RWPE2 (cell line): ENCODE measurements around the gene SAP25.
"Not testable (repeated sequence)": the region's sequence is repeated elsewhere in the genome, so short reads cannot be mapped to it uniquely, and the experiment has no call there.

ENCODE experiments used
- ATAC-seq: fragments of 200-7000 bp; cut with Tn5 transposase; 3 replicates; pipeline ENCODE4 v1.9.1; 2021; ENCODE audit warnings: low read depth
- DNase-seq: peaks from one replicate; pipeline ENCODE4 v3.0.0-alpha.2; 2020; ENCODE audit warnings: low spot score
- H3K27ac ChIP-seq: fragments of 450-650 bp; 2 replicates; pipeline ENCODE4 v1.5.1; 2017; ENCODE audit warnings: mild to moderate bottlenecking; ENCODE audit not compliant: poor library complexity, severe bottlenecking
- H3K27me3 ChIP-seq: fragments of 250-450 bp; sonication (Bioruptor Pico); 2 replicates; pipeline ENCODE4 v1.5.1; 2021; ENCODE audit warnings: mild to moderate bottlenecking, moderate library complexity; ENCODE audit not compliant: insufficient read depth, poor library complexity, severe bottlenecking
- H3K36me3 ChIP-seq: fragments of 250-450 bp; sonication (Bioruptor Pico); 2 replicates; pipeline ENCODE4 v1.5.1; 2020; ENCODE audit warnings: low read depth, mild to moderate bottlenecking, moderate library complexity
- H3K4me1 ChIP-seq: fragments of 250-450 bp; sonication (Bioruptor Pico); 2 replicates; pipeline ENCODE4 v1.5.1; 2021; ENCODE audit warnings: mild to moderate bottlenecking, moderate library complexity; ENCODE audit not compliant: insufficient read depth, poor library complexity, severe bottlenecking
- H3K4me3 ChIP-seq: fragments of 250-450 bp; sonication (Bioruptor Pico); 2 replicates; pipeline ENCODE4 v1.5.1; 2021; ENCODE audit warnings: mild to moderate bottlenecking, moderate library complexity; ENCODE audit not compliant: severe bottlenecking
- H3K9me3 ChIP-seq: fragments of 250-450 bp; sonication (Bioruptor Pico); 2 replicates; pipeline ENCODE4 v1.5.1; 2021; ENCODE audit warnings: mild to moderate bottlenecking, moderate library complexity; ENCODE audit not compliant: severe bottlenecking
- CTCF ChIP-seq: fragments of 450-650 bp; IDR thresholded peaks from one replicate; pipeline ENCODE4 v1.5.1; 2017; ENCODE audit warnings: mild to moderate bottlenecking, moderate library complexity; ENCODE audit not compliant: poor library complexity, severe bottlenecking

The SAP25 gene

GRCh38 chr7:100544967-100545359 is 28.7 kb downstream of the SAP25 start:
- Histone ChIP-seq H3K4me3 (no peak overlapping the region), H3K27me3 (no peaks in the 10 kb centered on the region), H3K36me3 (peaks cover 15% of the 10 kb centered on the region), H3K9me3 (no peaks in the 10 kb centered on the region), H3K27ac (peak overlapping the region; percentile 98), H3K4me1 (peaks cover 45% of the 10 kb centered on the region)
- ATAC-seq: no peak; the same call in 2 of the 3 replicates
- no peak for TF ChIP-seq CTCF
- DNase-seq: no peak

GRCh38 chr7:100544386-100544785 is 29.3 kb downstream of the SAP25 start:
- H3K36me3 ChIP-seq: peaks cover 9% of the 10 kb centered on the region
- DNase-seq: no peak
- peak overlapping the region; percentile 98 for H3K27ac ChIP-seq
- no peaks in the 10 kb centered on the region for H3K27me3 ChIP-seq
- peaks cover 45% of the 10 kb centered on the region for H3K4me1 ChIP-seq
- TF ChIP-seq CTCF: no peak
- H3K4me3 ChIP-seq: no peak overlapping the region
- ATAC-seq: no peak
- H3K9me3 ChIP-seq: no peaks in the 10 kb centered on the region

- Histone ChIP-seq H3K9me3 (no peaks in the 10 kb centered on the region), H3K4me1 (peaks cover 45% of the 10 kb centered on the region), H3K4me3 (no peak overlapping the region), H3K36me3 (peaks cover 1% of the 10 kb centered on the region), H3K27ac (peak overlapping the region; percentile 98), H3K27me3 (no peaks in the 10 kb centered on the region)
- ATAC-seq: no peak
- no peak for TF ChIP-seq CTCF
- no peak for DNase-seq
These were observed 30.1 kb downstream of the SAP25 start for GRCh38 chr7:100543586-100543985.

- H3K36me3 ChIP-seq, H3K27ac ChIP-seq, DNase-seq, H3K4me3 ChIP-seq, H3K27me3 ChIP-seq, H3K9me3 ChIP-seq, ATAC-seq: not testable (repeated sequence)
- H3K4me1 ChIP-seq: peaks cover 32% of the 10 kb centered on the region
These were observed 32.4 kb downstream of the SAP25 start for GRCh38 chr7:100541309-100541708.

- H3K27me3 ChIP-seq: no peaks in the 10 kb centered on the region
- H3K36me3 ChIP-seq: no peaks in the 10 kb centered on the region
- H3K9me3 ChIP-seq: no peaks in the 10 kb centered on the region
- peak overlapping the region; percentile 22 for H3K27ac ChIP-seq
- no peak for TF ChIP-seq CTCF
- H3K4me3 ChIP-seq: peak overlapping the region; percentile 82
- H3K4me1 ChIP-seq: peaks cover 23% of the 10 kb centered on the region
- no peak for DNase-seq
- no peak for ATAC-seq
These were observed 33.5 kb downstream of the SAP25 start for GRCh38 chr7:100540073-100540723.
